Measurements from ENCODE around the gene ALK.

ALK gene

GRCh38 chr2:29902356-29902755 is 19.0 kb downstream of the ALK start:
- no peak for DNase-seq (ENCODE audit: low read depth)

DNA sequence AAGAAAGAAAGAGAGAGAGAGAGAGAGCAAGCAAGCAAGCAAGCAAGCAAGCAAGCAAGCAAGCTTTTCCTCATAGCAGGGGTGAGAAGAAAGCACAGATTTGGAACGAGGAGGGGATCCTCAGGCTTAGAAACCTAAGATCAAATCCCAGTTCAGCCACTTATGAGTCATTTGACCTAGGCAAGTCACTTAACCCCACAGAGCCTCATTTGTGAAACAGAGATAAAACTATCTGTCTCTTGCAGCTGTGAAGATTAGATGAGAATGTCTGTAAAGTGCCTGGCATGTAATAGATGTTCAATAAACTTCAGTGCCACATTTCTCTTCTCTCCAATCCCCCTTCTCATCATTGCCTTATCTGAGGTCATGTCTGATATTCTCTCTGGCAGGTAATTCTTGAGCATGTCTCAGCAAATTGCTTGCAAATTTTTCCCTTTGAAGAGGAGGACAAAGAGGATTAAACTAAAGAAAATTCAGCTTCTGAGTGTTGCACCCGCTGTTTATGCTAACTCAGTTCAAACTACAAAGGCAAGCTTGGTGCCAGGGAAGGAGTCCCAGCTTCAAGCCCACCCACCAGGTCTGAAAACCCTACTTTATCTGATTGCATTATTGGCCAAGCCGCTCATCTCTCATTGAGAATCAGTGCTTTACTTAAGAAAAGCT is 20.3 kb downstream of the ALK start:
- DNase-seq (ENCODE audit: low read depth) = no peak

DNA sequence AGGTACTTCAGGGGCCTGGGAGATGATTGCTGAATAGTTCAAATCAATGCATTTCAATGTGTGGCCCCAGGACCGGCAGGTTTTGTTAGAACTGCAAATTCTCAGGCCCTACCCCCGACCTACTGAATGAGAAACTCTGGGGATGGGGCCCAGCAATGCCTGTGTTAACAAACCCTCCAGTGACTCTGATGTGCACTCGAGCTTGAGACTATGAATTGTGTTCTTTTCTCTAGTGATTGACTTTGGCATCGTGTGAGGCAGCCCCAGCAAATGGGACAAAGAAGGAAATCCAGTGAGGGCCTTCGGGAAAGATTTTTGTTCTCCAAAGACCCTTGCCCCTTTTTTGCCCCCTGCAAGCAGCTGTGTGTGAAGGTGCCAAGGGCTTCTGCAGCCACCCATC is 22.4 kb downstream of the ALK start:
- DNase-seq (ENCODE audit: low read depth) = no peak

- no peak for DNase-seq (ENCODE audit: low read depth)
Observed at GRCh38 chr2:29894822-29895614, 26.4 kb downstream of the ALK start.

- no peak for DNase-seq (ENCODE audit: low read depth)
Observed at GRCh38 chr2:29892585-29893259, 28.7 kb downstream of the ALK start.

DNA sequence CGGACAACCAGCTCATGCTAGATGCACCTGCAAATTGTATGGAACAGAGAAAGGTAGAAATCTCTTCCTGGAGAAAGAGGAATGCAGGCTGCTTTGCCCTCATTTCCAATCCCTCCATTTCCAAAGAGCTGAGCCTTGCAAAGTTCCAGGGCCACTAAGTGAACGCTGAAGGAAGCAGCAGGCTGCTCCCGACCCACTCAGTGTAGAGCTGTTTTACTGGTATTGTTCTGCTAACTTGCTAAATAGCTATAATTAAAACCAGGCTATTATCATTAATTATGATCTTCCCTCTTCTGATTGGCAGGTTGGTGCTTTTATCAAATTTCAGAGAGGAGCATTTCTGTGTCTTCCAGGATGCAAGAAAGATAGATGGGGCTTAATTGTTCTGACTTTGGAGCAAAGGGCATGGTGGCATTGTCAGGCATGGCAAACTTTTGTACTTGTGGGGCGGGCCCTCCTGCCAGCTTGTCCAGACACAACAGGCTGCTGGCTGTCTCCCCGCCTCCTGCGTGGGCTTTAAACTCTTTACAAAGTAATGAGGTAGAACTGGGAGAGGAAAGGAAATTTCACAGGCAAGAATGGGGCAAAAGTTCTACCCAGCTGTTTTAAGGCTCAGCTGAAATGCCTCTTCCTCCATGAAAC is 40.2 kb downstream of the ALK start:
- no peak for DNase-seq (ENCODE audit: low read depth)

- no peak for DNase-seq (ENCODE audit: low read depth)
Observed at GRCh38 chr2:29880084-29880483, 41.3 kb downstream of the ALK start.

DNA sequence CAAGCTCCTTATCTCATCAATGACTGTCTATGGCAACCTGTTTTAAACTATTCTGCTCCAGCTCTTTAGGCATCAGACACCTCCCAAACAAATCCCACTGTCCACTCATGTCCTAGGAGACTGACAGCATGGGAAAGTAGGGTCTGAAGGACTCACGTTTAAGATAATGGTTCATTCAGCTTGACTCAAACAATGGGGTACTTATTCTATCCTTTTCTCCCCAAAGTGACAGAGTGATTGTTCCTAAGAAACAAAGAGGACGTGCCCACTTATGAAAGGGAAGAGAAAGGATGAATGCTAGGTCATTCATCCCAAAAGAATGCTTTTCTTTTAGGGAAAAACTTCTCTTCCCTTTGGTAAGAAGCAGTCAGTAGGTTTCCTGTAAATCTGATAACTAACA is 41.9 kb downstream of the ALK start:
- no peak for DNase-seq (ENCODE audit: low read depth)

GRCh38 chr2:29878898-29879297 is 42.5 kb downstream of the ALK start:
- no peak for DNase-seq (ENCODE audit: low read depth)

- no peak for DNase-seq (ENCODE audit: low read depth)
Observed at GRCh38 chr2:29876374-29876773, 45.0 kb downstream of the ALK start.

DNA sequence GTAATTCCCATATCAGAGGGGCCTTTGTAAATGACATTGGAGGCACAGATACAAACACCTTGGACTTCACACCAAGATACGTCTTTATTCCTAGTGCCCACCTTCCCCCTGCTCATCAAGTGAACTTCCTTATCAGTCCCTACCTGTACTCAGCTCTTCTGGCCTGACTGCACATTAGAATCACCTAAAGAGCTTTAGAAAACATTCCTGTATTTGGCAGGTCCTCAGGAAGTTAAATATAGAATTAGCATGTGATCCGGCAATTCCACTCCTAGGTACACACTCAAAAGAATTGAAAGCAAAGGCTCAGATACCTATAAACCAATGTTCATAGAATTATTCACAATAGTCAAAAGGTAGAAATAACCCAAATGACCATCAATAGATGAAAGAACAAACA is 46.6 kb downstream of the ALK start:
- DNase-seq (ENCODE audit: low read depth) = no peak

DNA sequence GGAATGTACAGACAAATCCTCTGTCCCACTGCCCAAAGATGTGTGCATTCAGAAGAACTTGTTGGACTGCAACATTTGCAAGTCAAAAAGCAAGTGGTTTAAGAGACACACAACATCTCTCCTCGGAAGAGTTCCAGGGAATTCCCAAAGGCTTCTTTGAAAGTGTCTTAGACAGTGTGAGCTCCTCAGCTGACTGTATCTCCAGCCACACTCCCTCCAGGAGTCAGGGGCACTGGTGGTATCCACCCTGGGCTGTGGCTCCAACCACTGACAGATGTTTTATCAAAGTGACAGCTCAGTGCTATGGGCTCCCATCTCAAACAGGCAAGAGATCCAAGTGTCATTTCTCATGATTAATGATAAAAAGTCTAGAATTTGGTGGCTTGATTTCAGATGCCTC is 48.5 kb downstream of the ALK start:
- no peak for DNase-seq (ENCODE audit: low read depth)

DNA sequence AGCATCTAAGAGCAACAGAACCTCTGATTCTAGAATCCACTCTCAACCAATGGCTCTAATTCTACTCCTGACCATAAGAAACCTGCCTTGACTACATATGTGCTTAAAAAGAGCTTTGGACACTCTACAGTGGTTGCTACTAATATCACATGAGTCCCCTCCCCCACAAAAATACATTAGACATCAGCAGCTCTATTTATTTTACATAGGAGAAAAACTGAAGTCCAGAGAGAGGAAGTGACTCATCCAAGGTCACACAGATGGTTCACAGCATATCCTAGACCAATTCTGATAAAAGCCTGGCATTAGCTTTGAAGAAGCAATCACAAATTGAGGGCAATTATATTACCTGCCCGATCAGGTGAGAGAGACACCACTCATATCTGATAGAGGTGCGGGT is 49.8 kb downstream of the ALK start:
- DNase-seq (ENCODE audit: low read depth) = no peak

- DNase-seq (ENCODE audit: low read depth) = no peak
Observed at GRCh38 chr2:29865512-29865911, 55.9 kb downstream of the ALK start.

GRCh38 chr2:29864988-29865387 is 56.4 kb downstream of the ALK start:
- no peak for DNase-seq (ENCODE audit: low read depth)

DNA sequence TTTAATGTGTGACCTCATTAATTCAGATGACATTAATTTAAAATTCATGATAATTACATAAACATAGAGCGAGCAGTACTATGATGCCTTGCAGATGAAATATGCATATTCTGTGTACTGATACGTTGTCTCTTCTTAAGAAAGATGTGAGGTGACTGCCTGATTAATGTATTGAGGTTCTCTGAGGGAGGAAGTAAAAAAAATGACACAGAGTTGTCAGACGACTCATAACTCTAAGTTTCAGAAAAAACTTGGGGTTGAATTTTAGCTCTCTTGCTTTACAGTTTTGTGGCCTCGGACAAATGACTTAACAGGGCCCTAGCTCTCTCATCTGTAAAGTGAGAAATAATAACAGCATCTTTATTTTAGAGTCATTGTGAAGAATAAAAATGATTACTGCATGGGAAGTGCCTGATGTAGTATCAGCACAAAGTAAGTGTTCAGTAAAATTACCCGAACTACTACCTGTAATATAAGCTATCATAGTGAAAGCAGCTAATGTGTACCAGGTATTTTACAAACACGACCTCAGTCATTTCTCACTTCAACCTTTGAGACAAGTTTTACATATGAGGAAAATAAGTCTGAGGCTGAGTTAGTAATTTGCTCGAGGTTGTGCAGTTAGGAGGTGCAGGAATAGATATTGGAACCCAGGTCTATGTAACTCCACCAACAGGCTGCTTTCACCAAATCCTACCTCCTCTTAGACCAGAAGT is 65.3 kb downstream of the ALK start:
- no peak for DNase-seq (ENCODE audit: low read depth)

GRCh38 chr2:29850794-29851193 is 70.6 kb downstream of the ALK start:
- no peak for DNase-seq (ENCODE audit: low read depth)

DNA sequence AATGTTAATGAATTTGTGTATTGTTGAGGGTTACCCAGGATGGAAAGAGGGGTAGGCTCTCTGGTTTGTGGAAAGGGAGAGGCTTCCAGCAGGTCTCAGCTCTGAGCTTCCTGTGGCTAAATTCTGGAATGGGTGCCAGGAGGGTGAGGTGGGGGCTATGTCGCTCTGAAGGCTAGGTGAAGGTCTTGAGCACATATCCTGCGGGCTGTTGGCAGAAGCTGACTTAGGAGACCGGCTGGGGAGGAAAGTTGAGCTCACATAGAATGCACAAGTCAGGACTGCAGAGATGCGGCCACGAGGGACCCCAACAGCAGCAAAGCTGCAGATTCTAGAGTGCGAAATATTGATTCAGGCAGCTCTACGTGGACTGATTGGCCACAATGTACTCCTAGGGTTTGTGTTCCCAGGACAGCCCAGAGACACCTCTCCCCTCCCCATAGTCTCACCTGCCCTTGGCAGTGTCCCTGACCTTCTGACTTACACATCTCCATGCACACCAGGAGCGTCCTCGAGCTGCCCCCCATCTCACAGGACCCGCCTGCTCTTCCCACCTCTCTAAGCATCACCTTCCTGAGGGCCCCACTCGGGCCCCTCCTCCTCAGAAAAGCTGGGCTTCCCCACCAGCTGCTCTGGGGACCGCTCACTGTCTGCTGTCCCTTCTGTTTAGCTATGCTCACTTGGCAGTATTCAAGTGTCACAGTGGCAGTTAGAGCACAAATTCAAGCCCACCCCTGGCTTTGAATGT is 72.6 kb downstream of the ALK start:
- no peak for DNase-seq (ENCODE audit: low read depth)

DNA sequence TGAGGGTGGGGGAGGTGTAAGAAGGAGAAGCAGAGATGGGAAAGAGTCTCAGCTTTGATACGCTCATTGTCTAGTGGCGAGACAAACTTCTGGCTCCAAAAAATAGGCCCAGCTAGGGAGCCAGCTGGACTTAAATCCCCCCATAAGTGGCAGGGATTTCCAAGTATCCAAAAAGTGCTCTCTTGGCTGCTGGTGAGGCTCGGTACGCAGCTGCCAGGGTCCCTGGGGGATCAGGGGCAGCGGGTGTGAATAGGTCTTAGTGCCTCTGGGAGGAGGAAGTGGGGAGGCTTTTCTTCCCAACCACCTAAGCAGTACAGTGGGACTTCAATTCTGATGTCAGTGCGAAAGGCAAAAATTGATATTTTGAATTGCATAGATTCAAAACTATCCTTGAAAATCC is 73.5 kb downstream of the ALK start:
- DNase-seq (ENCODE audit: low read depth) = no peak

DNA sequence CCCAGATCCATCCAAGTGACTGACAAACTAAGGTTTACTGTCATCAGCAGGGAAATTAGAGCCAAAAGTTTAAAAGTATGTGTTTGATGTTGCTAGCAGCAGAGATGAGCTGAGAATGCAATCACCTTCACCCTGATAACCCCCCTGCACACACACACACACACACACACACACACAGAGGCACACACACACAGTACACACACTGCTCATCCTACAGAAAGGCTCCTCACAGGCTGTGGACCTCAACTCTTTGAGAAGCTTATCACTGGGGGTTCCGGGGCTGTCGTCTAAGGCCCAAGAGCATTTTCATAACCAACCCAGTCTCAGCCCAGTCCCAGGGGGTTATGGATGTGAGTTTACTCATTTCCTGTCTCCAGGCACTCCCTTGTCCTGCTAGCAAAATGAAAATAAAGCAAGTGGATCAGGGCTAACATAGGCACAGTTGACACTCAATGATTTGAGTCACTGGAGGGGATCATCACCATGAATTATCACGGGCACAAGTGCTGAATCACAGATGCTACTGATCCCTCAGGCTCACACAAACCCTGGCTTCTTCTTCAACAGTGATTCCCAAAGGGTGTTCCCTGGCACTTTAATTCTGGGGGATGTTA is 76.6 kb downstream of the ALK start:
- no peak for DNase-seq (ENCODE audit: low read depth)

Data from non-pigmented ciliary epithelial cell (primary cell).